MCF 10A (cell line): ENCODE measurements around the gene SLC35E2B. TPM values are rescaled to one million over a fixed set of nuclear protein-coding genes. Genes with fewer than 3 reads are reported as not detected.

Source experiments
- BruUV-seq: library from RNA; stranded (reverse); fragments of 400-500 nt; replicated peaks from 2 replicates; lab custom pipeline; 2021; lab: Mats Ljungman, UMichigan
- CTCF ChIA-PET: fragments of 300-600 bp; sonication (Branson Sonifier 250); formaldehyde crosslinking; extraction: SDS; loops from one replicate; lab custom pipeline; 2021; ENCODE audit warnings: antibody characterized with exemption, inconsistent platforms; lab: Yijun Ruan, JAX
- POLR2A ChIA-PET: fragments of 300-600, 350-650 bp; sonication (Branson Sonifier 250); formaldehyde crosslinking; extraction: SDS; loops from one replicate; lab custom pipeline; 2020; ENCODE audit warnings: antibody characterized with exemption, inconsistent platforms; lab: Yijun Ruan, JAX
- DNase-seq: peaks from one replicate; pipeline ENCODE4 v3.0.0-alpha.2; 2018; ENCODE audit not compliant: unreplicated experiment
- H3K27ac Mint-ChIP-seq: one replicate; pipeline ENCODE4 v1.8.0; 2022; ENCODE audit warnings: mild to moderate bottlenecking, low read depth, mixed read lengths; ENCODE audit not compliant: unreplicated experiment
- H3K27me3 Mint-ChIP-seq: one replicate; pipeline ENCODE4 v1.8.0; 2022; ENCODE audit warnings: mixed read lengths; ENCODE audit not compliant: insufficient read depth, unreplicated experiment
- H3K36me3 Mint-ChIP-seq: one replicate; pipeline ENCODE4 v1.8.0; 2022; ENCODE audit warnings: mild to moderate bottlenecking, moderate library complexity, mixed read lengths; ENCODE audit not compliant: insufficient read depth, unreplicated experiment
- H3K4me1 Mint-ChIP-seq: one replicate; pipeline ENCODE4 v1.8.0; 2022; ENCODE audit warnings: mixed read lengths; ENCODE audit not compliant: insufficient read depth, unreplicated experiment
- H3K4me3 Mint-ChIP-seq: one replicate; pipeline ENCODE4 v1.8.0; 2022; ENCODE audit warnings: mild to moderate bottlenecking, moderate library complexity, mixed read lengths; ENCODE audit not compliant: unreplicated experiment
- H3K9me3 Mint-ChIP-seq: one replicate; pipeline ENCODE4 v1.8.0; 2022; ENCODE audit warnings: mixed read lengths; ENCODE audit not compliant: unreplicated experiment
- CTCF ChIP-seq: fragments of 200-600 bp; IDR thresholded peaks from one replicate; pipeline ENCODE4 v1.8.0; 2022; ENCODE audit warnings: antibody characterized with exemption, mild to moderate bottlenecking; ENCODE audit not compliant: unreplicated experiment
- intact Hi-C: fragments of 100-400 bp; cut with micrococcal nuclease; formaldehyde crosslinking; loops from 2 replicates; pipeline ENCODE4 v1.14.1; 2022
- total RNA-seq: library from RNA; stranded (reverse); gene quantifications from 2 replicates; pipeline ENCODE4 v1.2.3, GENCODE V29; 2022

The SLC35E2B gene
- total RNA-seq, 1 experiment from 2014 or later, result 35.4 TPM

- CTCF ChIA-PET, result no interaction called here
- POLR2A ChIA-PET, result interaction anchor here (0.6 kb wide), 1 partner anchor 53 kb away, joined by 5 read pairs; no protein-coding TSS in a partner anchor
- no peak overlapping the region for H3K27ac Mint-ChIP-seq
- BruUV-seq, result no TSS peak
- intact Hi-C loops, result no loop called here
- no peak overlapping the region for H3K4me3 Mint-ChIP-seq
- no peak for TF ChIP-seq CTCF
- no peaks in the 10 kb centered on the region for H3K27me3 Mint-ChIP-seq
- DNase-seq, result no peak
- H3K4me1 Mint-ChIP-seq, result no peaks in the 10 kb centered on the region
- H3K9me3 Mint-ChIP-seq, result no peaks in the 10 kb centered on the region
- H3K36me3 Mint-ChIP-seq, result peaks cover under 1% of the 10 kb centered on the region
Measured at GRCh38 chr1:1627829-1628753, 64.5 kb downstream of the SLC35E2B start.

- peak; percentile 36 for DNase-seq
- intact Hi-C loops, result no loop called here
- no peak overlapping the region for H3K27ac Mint-ChIP-seq
- ChIA-PET CTCF (no interaction called here), POLR2A (no interaction called here)
- no peaks in the 10 kb centered on the region for H3K9me3 Mint-ChIP-seq
- H3K27me3 Mint-ChIP-seq, result no peaks in the 10 kb centered on the region
- H3K4me3 Mint-ChIP-seq, result no peak overlapping the region
- BruUV-seq, result no TSS peak
- no peaks in the 10 kb centered on the region for H3K4me1 Mint-ChIP-seq
- no peak for TF ChIP-seq CTCF
- H3K36me3 Mint-ChIP-seq, result peaks cover 7% of the 10 kb centered on the region
Measured at GRCh38 chr1:1627261-1627828, 65.2 kb downstream of the SLC35E2B start.

GRCh38 chr1:1626207-1627141 lies 66.1 kb downstream of the SLC35E2B start:
- CTCF ChIA-PET, result no interaction called here
- Mint-ChIP-seq H3K9me3 (no peaks in the 10 kb centered on the region), H3K4me3 (no peak overlapping the region), H3K4me1 (no peaks in the 10 kb centered on the region), H3K36me3 (peaks cover 7% of the 10 kb centered on the region), H3K27me3 (no peaks in the 10 kb centered on the region), H3K27ac (no peak overlapping the region)
- BruUV-seq, result no TSS peak
- no peak for TF ChIP-seq CTCF
- DNase-seq, result no peak
- POLR2A ChIA-PET, result interaction anchor here (0.6 kb wide), 1 partner anchor 193 kb away, joined by 4 read pairs; no protein-coding TSS in a partner anchor
- intact Hi-C loops, result no loop called here

- POLR2A ChIA-PET, result no interaction called here
- H3K4me1 Mint-ChIP-seq, result no peaks in the 10 kb centered on the region
- CTCF ChIA-PET, result no interaction called here
- TF ChIP-seq CTCF, result no peak
- BruUV-seq, result no TSS peak
- peaks cover 7% of the 10 kb centered on the region for H3K36me3 Mint-ChIP-seq
- no peak overlapping the region for H3K27ac Mint-ChIP-seq
- no peaks in the 10 kb centered on the region for H3K9me3 Mint-ChIP-seq
- no peak for DNase-seq
- no peak overlapping the region for H3K4me3 Mint-ChIP-seq
- intact Hi-C loops, result no loop called here
- no peaks in the 10 kb centered on the region for H3K27me3 Mint-ChIP-seq
Measured at GRCh38 chr1:1625824-1626206, 66.8 kb downstream of the SLC35E2B start.
